ENCODE measurements around the gene BRINP2.

Gene BRINP2

GRCh38 chr1:177142791-177143271, 27.9 kb upstream of the BRINP2 start:
- H3K27me3 Mint-ChIP-seq (ENCODE audit: low read depth), result no peaks in the 10 kb centered on the region
- no peak overlapping the region for H3K27ac Mint-ChIP-seq
- no peaks in the 10 kb centered on the region for H3K36me3 Mint-ChIP-seq (ENCODE audit: low read depth)
- H3K4me1 Mint-ChIP-seq (ENCODE audit: low read depth), result no peaks in the 10 kb centered on the region
- H3K9me3 Mint-ChIP-seq, result no peaks in the 10 kb centered on the region
- H3K4me3 Mint-ChIP-seq, result no peak overlapping the region

DNA sequence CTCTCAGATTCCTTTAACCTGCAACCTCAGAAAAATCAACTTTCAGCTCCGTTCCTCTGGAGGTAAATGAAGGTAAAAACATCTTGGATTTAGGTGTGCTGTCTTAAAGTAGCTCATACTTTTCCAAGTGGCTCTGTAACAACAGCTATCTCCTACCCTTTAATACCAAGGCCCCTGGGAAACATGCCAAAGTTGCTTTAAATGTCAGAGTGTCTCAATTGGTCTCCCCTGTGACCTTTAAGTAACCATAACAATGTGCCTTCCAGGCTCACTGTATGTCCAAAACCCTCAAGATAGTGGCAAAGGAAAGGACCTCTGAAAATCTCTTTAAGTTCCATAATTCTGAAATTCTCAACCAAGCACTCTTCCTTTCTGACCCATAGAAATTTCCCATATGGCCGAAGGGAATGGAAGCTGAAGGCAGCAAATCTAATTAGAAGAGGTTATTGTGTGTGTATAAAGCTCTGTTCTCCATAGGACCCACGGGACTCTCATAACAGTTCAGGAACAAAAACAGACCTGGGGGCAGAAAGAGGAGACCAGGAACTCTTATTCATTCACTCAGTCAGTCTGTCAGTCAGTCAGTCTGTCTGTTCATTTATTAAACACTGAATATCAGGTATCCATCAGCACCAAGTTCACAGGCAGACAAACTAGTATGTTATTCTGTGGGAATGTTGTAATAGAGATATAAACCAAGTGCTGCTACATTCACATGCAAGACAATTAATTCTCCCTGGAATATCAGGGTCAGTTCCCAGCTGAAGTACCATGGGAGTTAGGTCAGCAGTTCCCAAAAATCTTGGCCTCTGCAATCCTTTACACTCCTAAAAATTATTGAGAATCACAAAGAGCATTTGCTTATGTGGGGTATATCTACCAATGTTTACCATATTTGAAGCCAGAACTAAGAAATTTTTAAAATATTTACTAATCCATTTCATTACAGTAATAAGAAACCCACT, 25.4 kb upstream of the BRINP2 start:
- Mint-ChIP-seq H3K27ac (no peak overlapping the region), H3K9me3 (no peaks in the 10 kb centered on the region), H3K27me3 (ENCODE audit: low read depth) (no peaks in the 10 kb centered on the region), H3K4me1 (ENCODE audit: low read depth) (no peaks in the 10 kb centered on the region), H3K36me3 (ENCODE audit: low read depth) (no peaks in the 10 kb centered on the region), H3K4me3 (no peak overlapping the region)

DNA sequence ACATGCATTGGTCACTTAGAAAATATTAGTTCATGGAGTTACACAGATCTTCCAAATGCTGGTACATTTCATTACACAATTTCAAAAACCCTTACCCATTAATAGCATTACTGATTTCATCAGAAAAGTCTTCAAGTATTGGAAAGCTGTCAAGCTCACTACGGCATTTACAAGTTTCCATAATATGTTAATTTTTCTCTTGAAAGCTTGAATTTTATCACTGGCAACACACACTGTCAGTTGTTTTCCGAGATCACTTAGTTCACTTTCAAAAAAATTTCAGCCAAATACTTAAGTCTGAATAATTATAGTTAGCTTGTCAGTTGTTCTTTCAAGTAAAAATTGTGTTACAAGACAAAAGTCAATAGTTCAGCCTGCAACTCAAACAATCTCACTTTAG, 24.3 kb upstream of the BRINP2 start:
- Mint-ChIP-seq H3K27ac (no peak overlapping the region), H3K36me3 (ENCODE audit: low read depth) (no peaks in the 10 kb centered on the region), H3K4me3 (no peak overlapping the region), H3K9me3 (no peaks in the 10 kb centered on the region), H3K27me3 (ENCODE audit: low read depth) (no peaks in the 10 kb centered on the region), H3K4me1 (ENCODE audit: low read depth) (no peaks in the 10 kb centered on the region)

- Mint-ChIP-seq H3K36me3 (ENCODE audit: low read depth) (peaks cover 4% of the 10 kb centered on the region), H3K27me3 (ENCODE audit: low read depth) (peaks cover 32% of the 10 kb centered on the region), H3K4me1 (ENCODE audit: low read depth) (no peaks in the 10 kb centered on the region), H3K4me3 (no peak overlapping the region), H3K27ac (no peak overlapping the region), H3K9me3 (no peaks in the 10 kb centered on the region)
Measured at GRCh38 chr1:177162243-177162642, 8.5 kb upstream of the BRINP2 start.

GRCh38 chr1:177163844-177164379, 6.8 kb upstream of the BRINP2 start:
- Mint-ChIP-seq H3K9me3 (no peaks in the 10 kb centered on the region), H3K27me3 (ENCODE audit: low read depth) (peaks cover 32% of the 10 kb centered on the region), H3K36me3 (ENCODE audit: low read depth) (peaks cover 4% of the 10 kb centered on the region), H3K4me3 (no peak overlapping the region), H3K4me1 (ENCODE audit: low read depth) (no peaks in the 10 kb centered on the region), H3K27ac (no peak overlapping the region)

- no peaks in the 10 kb centered on the region for H3K9me3 Mint-ChIP-seq
- peaks cover 4% of the 10 kb centered on the region for H3K36me3 Mint-ChIP-seq (ENCODE audit: low read depth)
- no peak within 1 kb of the TSS for H3K4me3 Mint-ChIP-seq
- no peaks in the 10 kb centered on the region for H3K4me1 Mint-ChIP-seq (ENCODE audit: low read depth)
- H3K27ac Mint-ChIP-seq, result no peak within 1 kb of the TSS
- H3K27me3 Mint-ChIP-seq (ENCODE audit: low read depth), result peaks cover 32% of the 10 kb centered on the region
Measured at GRCh38 chr1:177164380-177165068, 6.2 kb upstream of the BRINP2 start, which contains the start of gene ASTN1. Gene ASTN1, minus strand, starts transcription at chr1:177164712. Its CDS starts 36 bp downstream, at chr1:177164676.

DNA sequence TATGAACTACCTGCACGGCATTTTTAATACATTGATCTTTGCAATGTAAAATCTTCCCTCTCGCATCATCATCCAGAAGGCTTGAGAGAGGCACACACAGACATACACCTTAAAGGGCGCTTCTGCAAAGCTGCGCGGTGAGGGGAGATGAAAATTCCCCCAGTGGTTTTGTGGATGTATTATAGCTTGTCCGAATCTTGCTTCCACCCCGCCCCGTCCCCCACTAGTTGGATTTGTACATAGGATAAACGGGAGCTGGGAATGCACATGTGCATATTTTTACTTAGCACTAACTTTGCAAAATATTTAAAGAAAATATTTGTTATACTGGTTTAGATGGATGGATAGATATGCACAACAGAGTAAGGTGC, 5.7 kb upstream of the BRINP2 start:
- Mint-ChIP-seq H3K27ac (no peak overlapping the region), H3K4me3 (no peak overlapping the region), H3K9me3 (no peaks in the 10 kb centered on the region), H3K36me3 (ENCODE audit: low read depth) (peaks cover 4% of the 10 kb centered on the region), H3K4me1 (ENCODE audit: low read depth) (no peaks in the 10 kb centered on the region), H3K27me3 (ENCODE audit: low read depth) (peaks cover 32% of the 10 kb centered on the region)

DNA sequence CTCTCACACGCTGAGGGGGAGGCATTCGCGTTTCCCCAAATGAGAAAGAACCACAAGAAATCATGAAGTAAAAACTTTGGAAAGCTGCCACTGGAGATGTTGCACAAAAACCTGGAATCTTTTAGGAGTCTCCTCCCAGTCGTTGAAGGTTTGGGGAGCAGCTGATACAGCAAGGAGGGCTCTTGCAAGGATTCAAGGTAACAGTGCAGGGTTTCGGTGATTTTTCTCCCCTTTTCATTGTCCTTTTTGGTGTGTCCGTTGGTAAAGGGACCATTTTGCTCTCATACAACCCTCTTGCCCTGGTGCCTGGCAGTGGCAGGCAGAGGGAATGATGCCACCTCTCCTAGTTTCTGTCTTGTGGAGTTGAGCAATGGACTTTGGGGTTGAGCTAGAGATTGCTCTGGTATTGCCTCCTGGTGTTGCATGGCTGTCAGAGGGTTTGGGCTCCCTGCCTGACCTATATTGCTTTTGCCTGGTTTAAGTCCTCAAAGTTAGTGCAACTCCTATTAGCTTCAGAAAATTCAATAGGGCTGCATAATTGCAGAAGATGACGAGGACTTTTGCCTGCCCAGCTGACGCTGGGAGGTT, 872 bp downstream of the BRINP2 start:
- Mint-ChIP-seq H3K27me3 (ENCODE audit: low read depth) (peaks cover under 1% of the 10 kb centered on the region), H3K9me3 (no peaks in the 10 kb centered on the region), H3K4me3 (no peak overlapping the region), H3K27ac (no peak overlapping the region), H3K36me3 (ENCODE audit: low read depth) (no peaks in the 10 kb centered on the region), H3K4me1 (ENCODE audit: low read depth) (no peaks in the 10 kb centered on the region)

GRCh38 chr1:177172272-177172671, 1.5 kb downstream of the BRINP2 start:
- no peaks in the 10 kb centered on the region for H3K36me3 Mint-ChIP-seq (ENCODE audit: low read depth)
- no peak overlapping the region for H3K4me3 Mint-ChIP-seq
- no peaks in the 10 kb centered on the region for H3K9me3 Mint-ChIP-seq
- no peak overlapping the region for H3K27ac Mint-ChIP-seq
- no peaks in the 10 kb centered on the region for H3K4me1 Mint-ChIP-seq (ENCODE audit: low read depth)
- H3K27me3 Mint-ChIP-seq (ENCODE audit: low read depth), result no peaks in the 10 kb centered on the region

DNA sequence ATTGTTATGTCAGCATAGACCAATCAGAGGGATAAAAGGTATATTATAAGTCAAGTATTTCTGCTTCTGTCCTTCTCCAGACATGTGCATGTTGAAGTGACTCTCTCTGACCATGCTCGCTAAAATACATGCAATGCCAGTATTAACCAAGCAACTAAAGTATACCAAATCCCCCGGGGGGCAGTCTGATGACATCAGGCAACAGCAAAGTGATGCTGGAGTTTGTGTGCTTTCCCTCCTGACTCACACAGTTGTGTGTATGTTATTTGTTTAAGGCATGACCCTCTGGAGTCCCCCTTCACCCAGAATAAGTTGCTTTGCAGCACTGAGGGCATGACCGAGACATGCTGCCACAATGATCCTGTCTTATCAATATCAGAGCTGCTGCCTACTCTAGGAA, 2.1 kb downstream of the BRINP2 start:
- Mint-ChIP-seq H3K36me3 (ENCODE audit: low read depth) (no peaks in the 10 kb centered on the region), H3K9me3 (no peaks in the 10 kb centered on the region), H3K27me3 (ENCODE audit: low read depth) (no peaks in the 10 kb centered on the region), H3K4me1 (ENCODE audit: low read depth) (no peaks in the 10 kb centered on the region), H3K27ac (no peak overlapping the region), H3K4me3 (no peak overlapping the region)

DNA sequence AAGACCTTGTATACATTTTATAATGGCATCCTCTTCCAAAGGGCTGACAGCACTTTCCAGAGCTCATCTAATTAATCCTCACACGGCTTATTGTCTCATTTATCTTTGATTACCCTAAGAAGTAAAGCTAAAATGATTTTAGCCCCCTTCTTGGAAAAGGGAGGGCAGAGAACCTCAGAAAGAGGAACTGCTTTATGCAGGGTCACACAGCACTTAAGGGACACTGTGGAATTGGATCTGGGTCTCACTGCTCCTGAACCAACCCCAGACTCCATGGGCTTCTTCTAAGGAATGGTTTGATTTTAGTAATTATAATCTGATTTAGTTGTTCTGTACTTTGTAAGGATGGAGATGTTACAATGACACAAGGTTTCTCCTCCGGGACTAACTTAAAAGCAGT, 3.2 kb downstream of the BRINP2 start:
- Mint-ChIP-seq H3K4me1 (ENCODE audit: low read depth) (no peaks in the 10 kb centered on the region), H3K9me3 (no peaks in the 10 kb centered on the region), H3K4me3 (no peak overlapping the region), H3K27ac (no peak overlapping the region), H3K36me3 (ENCODE audit: low read depth) (no peaks in the 10 kb centered on the region), H3K27me3 (ENCODE audit: low read depth) (no peaks in the 10 kb centered on the region)

DNA sequence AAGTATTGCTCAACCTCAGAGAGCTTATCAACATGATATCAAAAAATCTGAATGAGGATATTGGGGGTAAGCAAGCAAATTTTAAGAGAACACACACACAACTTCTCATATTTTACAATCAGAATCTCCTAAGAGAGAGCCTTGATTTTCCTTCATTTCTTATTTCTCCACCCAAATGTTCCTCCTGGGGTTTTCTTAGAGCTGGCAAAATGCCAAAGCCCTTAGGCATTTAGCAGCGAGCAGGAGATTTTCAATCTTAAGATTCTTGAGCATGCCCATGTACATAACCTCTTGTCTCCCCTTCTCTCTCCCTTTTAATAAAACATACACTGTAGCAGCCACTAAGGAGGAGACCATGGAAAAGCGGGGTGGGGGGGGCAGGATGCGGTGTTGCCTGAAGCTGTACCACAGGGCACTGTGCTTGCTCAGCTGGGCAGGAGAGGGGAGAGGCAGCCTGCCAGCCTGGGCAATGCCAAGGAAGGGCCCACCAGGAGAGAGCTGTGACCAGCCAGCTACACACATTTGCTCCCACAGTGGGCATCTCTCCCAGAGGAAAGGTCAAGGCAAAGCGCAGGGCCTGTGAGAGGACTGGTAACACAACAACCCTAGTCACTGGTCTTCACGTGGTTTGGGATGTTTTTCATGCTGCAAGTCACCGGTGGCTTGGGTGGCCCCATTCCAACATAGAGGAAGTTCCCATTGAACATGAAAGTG, 4.3 kb downstream of the BRINP2 start:
- Mint-ChIP-seq H3K27me3 (ENCODE audit: low read depth) (peaks cover under 1% of the 10 kb centered on the region), H3K27ac (no peak overlapping the region), H3K36me3 (ENCODE audit: low read depth) (no peaks in the 10 kb centered on the region), H3K4me3 (no peak overlapping the region), H3K4me1 (ENCODE audit: low read depth) (no peaks in the 10 kb centered on the region), H3K9me3 (no peaks in the 10 kb centered on the region)

DNA sequence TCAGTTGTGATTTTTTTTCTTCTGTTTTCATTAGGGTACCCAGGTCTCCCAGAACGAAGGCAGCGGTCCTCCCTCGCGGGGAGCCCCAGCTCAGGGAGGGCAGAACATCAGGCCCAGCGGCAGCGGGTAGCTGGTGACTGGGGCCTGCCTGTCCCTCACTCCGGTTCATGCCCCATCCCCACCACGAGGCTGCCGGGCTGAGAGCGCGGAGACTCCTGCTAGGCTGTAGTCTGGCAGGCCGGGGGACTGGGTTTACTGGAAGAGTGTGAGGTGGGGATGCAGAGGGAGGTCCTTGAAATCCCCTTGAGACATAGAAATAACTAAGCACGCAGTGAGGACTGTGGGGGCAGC, 10.5 kb downstream of the BRINP2 start:
- Mint-ChIP-seq H3K27me3 (ENCODE audit: low read depth) (peaks cover 17% of the 10 kb centered on the region), H3K4me3 (peak overlapping the region; percentile 42), H3K4me1 (ENCODE audit: low read depth) (peaks cover 5% of the 10 kb centered on the region), H3K27ac (no peak overlapping the region), H3K9me3 (no peaks in the 10 kb centered on the region), H3K36me3 (ENCODE audit: low read depth) (no peaks in the 10 kb centered on the region)

DNA sequence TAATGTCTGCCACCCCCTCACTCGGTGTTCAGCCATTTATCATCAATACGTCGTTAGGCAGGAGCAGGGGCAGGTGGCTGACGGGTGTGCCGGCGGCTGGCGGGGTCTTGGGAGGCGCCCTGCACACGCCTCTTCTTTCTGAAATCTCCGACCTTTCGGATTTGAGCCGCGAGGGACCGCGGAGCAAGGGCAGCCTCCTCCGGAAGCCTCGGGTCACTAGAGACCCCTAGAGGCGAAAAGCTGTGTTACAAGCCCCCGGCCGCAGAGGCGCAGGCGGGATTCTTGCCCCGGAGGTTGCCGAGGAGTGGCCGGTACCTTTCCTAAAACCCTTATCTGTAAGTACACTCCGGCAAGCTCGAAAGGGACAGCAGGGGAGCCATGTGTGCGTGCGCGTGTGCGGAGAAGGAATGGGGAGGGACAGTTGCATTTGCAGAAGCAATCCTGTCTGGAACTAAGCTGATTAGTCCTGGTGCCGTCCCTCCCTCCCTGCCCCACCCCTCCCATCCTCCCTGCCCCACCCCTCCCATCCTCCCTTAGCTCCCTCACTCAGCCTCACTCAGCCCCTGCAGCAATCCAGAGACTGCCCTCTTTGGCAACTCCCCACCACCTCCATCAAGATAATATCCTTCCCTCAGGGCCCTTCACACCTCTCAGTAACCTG, 11.0 kb downstream of the BRINP2 start:
- Mint-ChIP-seq H3K9me3 (no peaks in the 10 kb centered on the region), H3K27me3 (ENCODE audit: low read depth) (peaks cover 17% of the 10 kb centered on the region), H3K4me3 (peak overlapping the region; percentile 42)

More for the DNA sequence above, 11.0 kb downstream of the BRINP2 start:
- Mint-ChIP-seq H3K27ac (no peak overlapping the region), H3K4me1 (ENCODE audit: low read depth) (peaks cover 5% of the 10 kb centered on the region), H3K36me3 (ENCODE audit: low read depth) (no peaks in the 10 kb centered on the region)

Data from T-helper 1 cell treated with Interleukin-12 subunit alpha and Interleukin-12 subunit beta and Interleukin-4 antibody, amounts not matched to agents 30 μg/mL and 1 μg/mL, for 36 hours (primary cell).